HepG2 (cell line): Measurements from ENCODE around the gene MARS1. TPM values are rescaled to one million over a fixed set of nuclear protein-coding genes. Genes with fewer than 3 reads are reported as not detected.
A peak's percentile ranks its signal among the peaks of the same experiment; 100 is the strongest.

Experiments used
- ATF1 ChIP-seq: IDR thresholded peaks from 2 replicates; pipeline ENCODE4 v1.6.1; 2016; ENCODE audit warnings: mild to moderate bottlenecking, control low read depth
- CREB1 ChIP-seq, 2 experiments: fragments of 450-650 bp in 1 of 2; IDR thresholded peaks; 2 replicates each; pipeline ENCODE4 v1.6.1; 2016 to 2017; ENCODE audit warnings: control low read depth in 1 of 2, mild to moderate bottlenecking in 1 of 2, missing compliant biosample characterization in 1 of 2, missing genetic modification characterization in 1 of 2
- GATAD1 ChIP-seq: IDR thresholded peaks from 2 replicates; pipeline ENCODE4 v1.6.1; 2016; ENCODE audit warnings: missing genetic modification reagents, missing compliant biosample characterization
- HMG20B ChIP-seq: conservative IDR thresholded peaks from 2 replicates; pipeline ENCODE4 v1.6.1; 2016; ENCODE audit warnings: missing genetic modification reagents, missing compliant biosample characterization
- JDP2 ChIP-seq: sonication (generic); formaldehyde crosslinking; IDR thresholded peaks from 2 replicates; pipeline ENCODE4 v1.8.1; 2022; ENCODE audit warnings: missing genetic modification reagents, borderline replicate concordance
- KDM5A ChIP-seq: fragments of 200-600 bp; sonication (generic); IDR thresholded peaks from 2 replicates; pipeline ENCODE4 v1.7.0; 2018; ENCODE audit warnings: antibody characterized with exemption, mild to moderate bottlenecking, low read length, borderline replicate concordance
- KDM5B ChIP-seq: sonication (generic); formaldehyde crosslinking; IDR thresholded peaks from 2 replicates; pipeline ENCODE4 v1.4.0; 2020; ENCODE audit warnings: missing genetic modification reagents, mild to moderate bottlenecking, borderline replicate concordance
- NAIF1 ChIP-seq: sonication (generic); formaldehyde crosslinking; IDR thresholded peaks from 2 replicates; pipeline ENCODE4 v1.5.0; 2020; ENCODE audit warnings: mild to moderate bottlenecking, missing genetic modification reagents, borderline replicate concordance
- TAF1 ChIP-seq: sonication (generic); formaldehyde crosslinking; IDR thresholded peaks from 2 replicates; pipeline ENCODE4 v1.4.0; 2020; ENCODE audit warnings: missing genetic modification reagents
- ZBTB20 ChIP-seq: sonication (generic); formaldehyde crosslinking; IDR thresholded peaks from 2 replicates; pipeline ENCODE4 v1.8.1; 2023; ENCODE audit warnings: missing genetic modification reagents, low read depth, mild to moderate bottlenecking, borderline replicate concordance
- ZNF496 ChIP-seq: sonication (generic); formaldehyde crosslinking; IDR thresholded peaks from 2 replicates; pipeline ENCODE4 v1.8.1; 2023; ENCODE audit warnings: mild to moderate bottlenecking, moderate library complexity, missing genetic modification reagents; ENCODE audit not compliant: insufficient replicate concordance
- polyA plus RNA-seq, 8 experiments: library from polyadenylated mRNA; depleted of rRNA in 3 of 8; stranded (reverse) in 7 of 8; unstranded in 1 of 8; fragments of >200 nt; fragmentation: Illumina TruSeq in 4 of 8; extraction: Trizol in 4 of 8; gene quantifications; 2 replicates each; pipeline versions ENCODE4 v1.2.1 to v1.2.3, GENCODE V29; 2011 to 2016; ENCODE audit warnings: low read depth in 4 of 8, missing spikeins in 1 of 8, mixed read lengths in 1 of 8; ENCODE audit not compliant: insufficient read depth in 1 of 8
- total RNA-seq, 5 experiments: library from RNA; depleted of rRNA; stranded (reverse); fragments of >200 nt; fragmentation: Illumina TruSeq; extraction: Trizol; gene quantifications; 2 replicates each; pipeline ENCODE4 v1.2.3, GENCODE V29; 2016; ENCODE audit warnings: low read depth in 1 of 5
- TF ChIP-seq, protein P1 (sequence below): sonication (generic); formaldehyde crosslinking; IDR thresholded peaks from 2 replicates; pipeline ENCODE4 v1.9.0; 2021; ENCODE audit warnings: missing genetic modification reagents, mild to moderate bottlenecking, borderline replicate concordance
- TF ChIP-seq, protein P2 (sequence below): IDR thresholded peaks from 2 replicates; pipeline ENCODE4 v1.6.1; 2018; ENCODE audit warnings: missing genetic modification reagents, mild to moderate bottlenecking, missing compliant biosample characterization
- TF ChIP-seq, protein P3 (sequence below): sonication (generic); formaldehyde crosslinking; IDR thresholded peaks from one replicate; pipeline ENCODE4 v1.5.1; 2020; ENCODE audit warnings: mild to moderate bottlenecking, missing genetic modification reagents; ENCODE audit errors: not compliant biosample characterization

Gene MARS1
- total and polyA plus RNA-seq, 2 of the 13 experiments (the other 11 are each of a cell fraction or from before 2014, with no cell fraction given) = 115 to 181 TPM

DNA sequence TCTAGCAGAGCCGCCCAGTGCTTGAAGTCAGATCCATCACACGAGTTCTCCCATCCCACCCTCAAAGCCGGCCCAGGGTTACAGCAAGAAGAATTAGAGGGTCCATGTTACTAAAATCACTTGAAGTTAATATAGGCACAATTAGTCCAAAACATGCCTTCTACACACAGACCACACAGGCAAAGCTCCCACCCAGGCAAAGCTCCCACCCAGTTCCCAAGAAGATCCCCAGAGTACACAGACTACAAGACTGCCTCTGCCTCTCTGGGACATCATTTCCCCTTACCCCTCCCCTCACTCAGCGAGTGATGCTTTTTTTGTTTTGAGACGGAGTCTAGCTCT, 25.0 kb upstream of the MARS1 start (continued):
- TF ChIP-seq JDP2 (CRISPR knock-in tag) (no peak), CREB1 (IDR thresholded peaks at IDR 0.05) (no peak), CREB1 (CRISPR knock-in tag; IDR thresholded peaks at IDR 0.05) (peak; percentile 32; the same call in 1 of the 2 replicates), ZBTB20 (no peak), ATF1 (no peak), KDM5B (CRISPR knock-in tag) (no peak), HMG20B (no peak), KDM5A (no peak), TAF1 (CRISPR knock-in tag) (no peak), GATAD1 (CRISPR knock-in tag) (no peak), NAIF1 (CRISPR knock-in tag) (no peak), ZNF496 (no peak)
- TF ChIP-seq, protein P1, sequence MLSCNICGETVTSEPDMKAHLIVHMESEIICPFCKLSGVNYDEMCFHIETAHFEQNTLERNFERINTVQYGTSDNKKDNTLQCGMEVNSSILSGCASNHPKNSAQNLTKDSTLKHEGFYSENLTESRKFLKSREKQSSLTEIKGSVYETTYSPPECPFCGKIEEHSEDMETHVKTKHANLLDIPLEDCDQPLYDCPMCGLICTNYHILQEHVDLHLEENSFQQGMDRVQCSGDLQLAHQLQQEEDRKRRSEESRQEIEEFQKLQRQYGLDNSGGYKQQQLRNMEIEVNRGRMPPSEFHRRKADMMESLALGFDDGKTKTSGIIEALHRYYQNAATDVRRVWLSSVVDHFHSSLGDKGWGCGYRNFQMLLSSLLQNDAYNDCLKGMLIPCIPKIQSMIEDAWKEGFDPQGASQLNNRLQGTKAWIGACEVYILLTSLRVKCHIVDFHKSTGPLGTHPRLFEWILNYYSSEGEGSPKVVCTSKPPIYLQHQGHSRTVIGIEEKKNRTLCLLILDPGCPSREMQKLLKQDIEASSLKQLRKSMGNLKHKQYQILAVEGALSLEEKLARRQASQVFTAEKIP (CRISPR knock-in tag) = no peak
- TF ChIP-seq, protein P2, sequence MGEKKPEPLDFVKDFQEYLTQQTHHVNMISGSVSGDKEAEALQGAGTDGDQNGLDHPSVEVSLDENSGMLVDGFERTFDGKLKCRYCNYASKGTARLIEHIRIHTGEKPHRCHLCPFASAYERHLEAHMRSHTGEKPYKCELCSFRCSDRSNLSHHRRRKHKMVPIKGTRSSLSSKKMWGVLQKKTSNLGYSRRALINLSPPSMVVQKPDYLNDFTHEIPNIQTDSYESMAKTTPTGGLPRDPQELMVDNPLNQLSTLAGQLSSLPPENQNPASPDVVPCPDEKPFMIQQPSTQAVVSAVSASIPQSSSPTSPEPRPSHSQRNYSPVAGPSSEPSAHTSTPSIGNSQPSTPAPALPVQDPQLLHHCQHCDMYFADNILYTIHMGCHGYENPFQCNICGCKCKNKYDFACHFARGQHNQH (CRISPR knock-in tag) = no peak
- TF ChIP-seq, protein P3, sequence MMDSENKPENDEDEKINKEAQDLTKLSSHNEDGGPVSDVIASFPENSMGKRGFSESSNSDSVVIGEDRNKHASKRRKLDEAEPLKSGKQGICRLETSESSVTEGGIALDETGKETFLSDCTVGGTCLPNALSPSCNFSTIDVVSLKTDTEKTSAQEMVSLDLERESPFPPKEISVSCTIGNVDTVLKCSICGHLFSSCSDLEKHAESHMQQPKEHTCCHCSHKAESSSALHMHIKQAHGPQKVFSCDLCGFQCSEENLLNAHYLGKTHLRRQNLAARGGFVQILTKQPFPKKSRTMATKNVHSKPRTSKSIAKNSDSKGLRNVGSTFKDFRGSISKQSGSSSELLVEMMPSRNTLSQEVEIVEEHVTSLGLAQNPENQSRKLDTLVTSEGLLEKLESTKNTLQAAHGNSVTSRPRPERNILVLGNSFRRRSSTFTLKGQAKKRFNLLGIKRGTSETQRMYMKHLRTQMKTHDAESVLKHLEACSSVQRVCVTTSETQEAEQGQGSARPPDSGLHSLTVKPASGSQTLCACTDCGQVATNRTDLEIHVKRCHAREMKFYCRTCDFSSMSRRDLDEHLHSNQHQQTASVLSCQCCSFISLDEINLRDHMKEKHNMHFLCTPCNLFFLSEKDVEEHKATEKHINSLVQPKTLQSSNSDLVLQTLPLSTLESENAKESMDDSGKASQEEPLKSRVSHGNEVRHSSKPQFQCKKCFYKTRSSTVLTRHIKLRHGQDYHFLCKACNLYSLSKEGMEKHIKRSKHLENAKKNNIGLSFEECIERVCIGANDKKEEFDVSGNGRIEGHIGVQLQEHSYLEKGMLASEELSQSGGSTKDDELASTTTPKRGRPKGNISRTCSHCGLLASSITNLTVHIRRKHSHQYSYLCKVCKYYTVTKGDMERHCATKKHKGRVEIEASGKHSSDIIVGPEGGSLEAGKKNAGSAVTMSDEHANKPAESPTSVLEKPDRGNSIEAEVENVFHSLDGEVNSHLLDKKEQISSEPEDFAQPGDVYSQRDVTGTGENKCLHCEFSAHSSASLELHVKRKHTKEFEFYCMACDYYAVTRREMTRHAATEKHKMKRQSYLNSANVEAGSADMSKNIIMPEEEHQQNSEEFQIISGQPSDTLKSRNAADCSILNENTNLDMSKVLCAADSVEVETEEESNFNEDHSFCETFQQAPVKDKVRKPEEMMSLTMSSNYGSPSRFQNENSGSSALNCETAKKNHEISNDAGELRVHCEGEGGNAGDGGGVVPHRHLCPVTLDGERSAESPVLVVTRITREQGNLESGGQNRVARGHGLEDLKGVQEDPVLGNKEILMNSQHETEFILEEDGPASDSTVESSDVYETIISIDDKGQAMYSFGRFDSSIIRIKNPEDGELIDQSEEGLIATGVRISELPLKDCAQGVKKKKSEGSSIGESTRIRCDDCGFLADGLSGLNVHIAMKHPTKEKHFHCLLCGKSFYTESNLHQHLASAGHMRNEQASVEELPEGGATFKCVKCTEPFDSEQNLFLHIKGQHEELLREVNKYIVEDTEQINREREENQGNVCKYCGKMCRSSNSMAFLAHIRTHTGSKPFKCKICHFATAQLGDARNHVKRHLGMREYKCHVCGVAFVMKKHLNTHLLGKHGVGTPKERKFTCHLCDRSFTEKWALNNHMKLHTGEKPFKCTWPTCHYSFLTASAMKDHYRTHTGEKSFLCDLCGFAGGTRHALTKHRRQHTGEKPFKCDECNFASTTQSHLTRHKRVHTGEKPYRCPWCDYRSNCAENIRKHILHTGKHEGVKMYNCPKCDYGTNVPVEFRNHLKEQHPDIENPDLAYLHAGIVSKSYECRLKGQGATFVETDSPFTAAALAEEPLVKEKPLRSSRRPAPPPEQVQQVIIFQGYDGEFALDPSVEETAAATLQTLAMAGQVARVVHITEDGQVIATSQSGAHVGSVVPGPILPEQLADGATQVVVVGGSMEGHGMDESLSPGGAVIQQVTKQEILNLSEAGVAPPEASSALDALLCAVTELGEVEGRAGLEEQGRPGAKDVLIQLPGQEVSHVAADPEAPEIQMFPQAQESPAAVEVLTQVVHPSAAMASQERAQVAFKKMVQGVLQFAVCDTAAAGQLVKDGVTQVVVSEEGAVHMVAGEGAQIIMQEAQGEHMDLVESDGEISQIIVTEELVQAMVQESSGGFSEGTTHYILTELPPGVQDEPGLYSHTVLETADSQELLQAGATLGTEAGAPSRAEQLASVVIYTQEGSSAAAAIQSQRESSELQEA = no peak
